Osteoblast (primary cell): Measurements from ENCODE around the gene NOX4. TPM values are rescaled to one million over a fixed set of nuclear protein-coding genes. Genes with fewer than 3 reads are reported as not detected.

Experiments
- DNase-seq: peaks from one replicate; pipeline ENCODE4 v3.0.0; 2011; ENCODE audit warnings: low spot score, mixed read lengths; ENCODE audit not compliant: insufficient read length; ENCODE audit errors: missing footprints
- H2AFZ ChIP-seq: 2 replicates; pipeline ENCODE4 v1.6.0; 2011; ENCODE audit warnings: mild to moderate bottlenecking, low read length
- H3K27ac ChIP-seq: 2 replicates; pipeline ENCODE4 v1.5.1; 2011; ENCODE audit warnings: mild to moderate bottlenecking, low read depth, low read length, moderate library complexity
- H3K27me3 ChIP-seq: 2 replicates; pipeline ENCODE4 v1.6.0; 2012; ENCODE audit warnings: mild to moderate bottlenecking, control low read depth, inconsistent platforms, low read length, moderate library complexity; ENCODE audit not compliant: insufficient read depth
- H3K36me3 ChIP-seq: 2 replicates; pipeline ENCODE4 v1.5.1; 2011; ENCODE audit warnings: mild to moderate bottlenecking, low read length, control low read depth, moderate library complexity; ENCODE audit not compliant: insufficient read depth
- H3K4me1 ChIP-seq: 2 replicates; pipeline ENCODE4 v1.5.1; 2011; ENCODE audit warnings: mild to moderate bottlenecking, low read length, control low read depth, moderate library complexity; ENCODE audit not compliant: insufficient read depth
- H3K4me2 ChIP-seq: 2 replicates; pipeline ENCODE4 v1.6.0; 2011; ENCODE audit warnings: mild to moderate bottlenecking, low read length; ENCODE audit not compliant: insufficient read depth
- H3K4me3 ChIP-seq: fragments of 200-600 bp; sonication (generic); 3 replicates; pipeline ENCODE4 v1.5.1; 2012; ENCODE audit warnings: mild to moderate bottlenecking, low read length, inconsistent platforms; ENCODE audit not compliant: insufficient read depth
- H3K79me2 ChIP-seq: 2 replicates; pipeline ENCODE4 v1.6.0; 2012; ENCODE audit warnings: mild to moderate bottlenecking, low read length, control low read depth, inconsistent platforms; ENCODE audit not compliant: insufficient read depth
- H3K9me3 ChIP-seq: 2 replicates; pipeline ENCODE4 v1.5.1; 2011; ENCODE audit warnings: low read depth, low read length, control low read depth
- H4K20me1 ChIP-seq: 2 replicates; pipeline ENCODE4 v1.6.0; 2012; ENCODE audit warnings: mild to moderate bottlenecking, low read length, control low read depth; ENCODE audit not compliant: insufficient read depth
- CTCF ChIP-seq: IDR thresholded peaks from 2 replicates; pipeline ENCODE4 v1.5.1; 2011; ENCODE audit warnings: mild to moderate bottlenecking, low read depth, low read length, moderate library complexity; ENCODE audit errors: extremely low read depth
- total RNA-seq: library from RNA; depleted of rRNA; stranded (reverse); fragments of >200 nt; gene quantifications from 2 replicates; pipeline ENCODE4 v1.2.3, GENCODE V29; 2012

NOX4 gene
- total RNA-seq, 1 donor, result 1.8 TPM

DNA sequence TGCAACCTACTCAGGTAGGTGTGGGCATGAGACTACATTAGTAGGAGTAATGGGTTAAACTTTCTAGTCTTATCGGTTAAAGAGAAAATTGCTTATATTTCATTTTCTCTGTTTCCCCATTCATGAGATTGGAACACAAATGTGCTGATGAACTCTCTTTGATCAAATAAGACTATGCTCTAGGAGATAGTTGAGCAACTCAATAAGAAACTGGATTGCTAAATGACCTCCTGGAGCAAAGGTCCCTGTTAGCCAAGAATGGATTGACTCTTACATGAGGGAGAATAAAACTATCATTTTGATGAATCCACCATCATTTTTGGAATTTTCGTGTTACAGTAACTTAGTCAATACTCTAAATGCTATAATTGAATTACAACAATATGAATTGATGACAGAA is 11.1 kb upstream of the NOX4 start:
- H2AFZ ChIP-seq, result no peak overlapping the region
- H3K4me2 ChIP-seq, result no peak overlapping the region
- H3K4me1 ChIP-seq, result no peaks in the 10 kb centered on the region
- no peak for DNase-seq
- no peak overlapping the region for H3K27ac ChIP-seq
- no peaks in the 10 kb centered on the region for H3K36me3 ChIP-seq
- no peak overlapping the region for H3K4me3 ChIP-seq
- TF ChIP-seq CTCF, result no peak
- no peaks in the 10 kb centered on the region for H4K20me1 ChIP-seq
- H3K79me2 ChIP-seq, result no peaks in the 10 kb centered on the region
- H3K9me3 ChIP-seq, result no peaks in the 10 kb centered on the region
- H3K27me3 ChIP-seq, result no peaks in the 10 kb centered on the region

DNA sequence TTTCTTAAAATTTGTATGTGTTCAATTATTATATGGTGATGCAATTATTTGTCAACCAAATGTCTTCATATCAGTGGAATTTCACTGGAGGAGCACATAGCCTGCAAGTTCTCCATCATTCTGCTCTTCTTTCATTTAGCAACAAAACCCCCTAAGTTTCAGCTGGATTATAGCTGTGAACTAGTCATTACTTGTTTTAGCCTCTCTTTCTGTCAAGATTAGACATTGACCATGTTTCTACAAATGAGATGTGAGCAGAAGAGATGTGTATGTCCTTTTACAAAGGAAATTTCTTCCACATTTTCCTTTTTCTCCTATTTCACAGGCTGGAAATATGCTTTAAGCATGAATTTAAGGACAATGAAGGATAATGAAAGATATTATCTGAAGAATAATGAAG is 9.2 kb upstream of the NOX4 start:
- no peak for TF ChIP-seq CTCF
- Histone ChIP-seq H3K36me3 (no peaks in the 10 kb centered on the region), H3K4me2 (no peak overlapping the region), H4K20me1 (no peaks in the 10 kb centered on the region), H3K4me1 (peaks cover 4% of the 10 kb centered on the region), H3K27me3 (no peaks in the 10 kb centered on the region), H2AFZ (no peak overlapping the region), H3K79me2 (no peaks in the 10 kb centered on the region), H3K27ac (no peak overlapping the region), H3K4me3 (no peak overlapping the region), H3K9me3 (no peaks in the 10 kb centered on the region)
- DNase-seq, result no peak

DNA sequence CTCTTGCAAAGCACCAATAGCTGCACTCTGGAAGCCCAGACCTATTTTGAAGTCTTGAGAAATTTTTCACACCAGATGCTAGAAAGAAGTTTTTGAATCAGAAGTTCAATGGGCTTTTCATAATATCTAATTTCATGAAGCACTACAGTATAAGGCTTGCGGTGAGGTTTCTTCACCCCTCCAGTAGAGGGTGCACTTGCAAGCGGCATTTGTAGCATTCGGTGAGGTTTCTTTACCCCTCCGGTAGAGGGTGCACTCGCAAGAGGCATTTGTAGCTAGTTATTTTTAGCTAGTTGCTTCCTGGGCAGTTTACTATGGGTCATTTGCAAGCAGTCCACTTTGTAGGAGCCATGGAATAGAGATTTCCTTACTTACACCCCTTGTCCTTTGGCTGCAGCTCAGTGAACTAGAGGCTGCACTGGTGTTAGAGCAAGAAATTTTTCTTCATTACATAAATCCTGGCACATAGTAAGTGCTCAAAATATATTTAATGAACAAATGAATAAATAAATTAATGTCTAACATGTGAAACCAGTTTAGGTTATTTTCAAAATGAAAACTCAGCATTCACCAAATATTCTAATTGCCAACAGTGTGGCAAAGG is 7.8 kb upstream of the NOX4 start:
- peak; percentile 51 for DNase-seq
- Histone ChIP-seq H3K4me1 (peaks cover 4% of the 10 kb centered on the region), H3K9me3 (no peaks in the 10 kb centered on the region), H3K36me3 (no peaks in the 10 kb centered on the region), H3K27me3 (no peaks in the 10 kb centered on the region), H3K4me3 (no peak overlapping the region), H3K4me2 (no peak overlapping the region), H4K20me1 (no peaks in the 10 kb centered on the region), H2AFZ (no peak overlapping the region), H3K79me2 (no peaks in the 10 kb centered on the region), H3K27ac (no peak overlapping the region)
- TF ChIP-seq CTCF, result peak; percentile 15

- Histone ChIP-seq H3K36me3 (no peaks in the 10 kb centered on the region), H4K20me1 (no peaks in the 10 kb centered on the region), H3K27me3 (no peaks in the 10 kb centered on the region), H3K27ac (no peak overlapping the region), H3K79me2 (no peaks in the 10 kb centered on the region), H3K9me3 (no peaks in the 10 kb centered on the region), H3K4me3 (no peak overlapping the region), H2AFZ (no peak overlapping the region), H3K4me1 (peaks cover 4% of the 10 kb centered on the region), H3K4me2 (no peak overlapping the region)
- TF ChIP-seq CTCF, result no peak
- peak; percentile 68 for DNase-seq
Measured at GRCh38 chr11:89495951-89496350, 4.8 kb upstream of the NOX4 start.
